CD4-positive, alpha-beta T cell treated with Interleukin-10 for 1 hour (primary cell): ENCODE results near the gene MAP1LC3A.

Experiments
- DNase-seq: peaks from one replicate; pipeline ENCODE4 v3.0.0-alpha.2; 2020

The MAP1LC3A gene

GRCh38 chr20:34578521-34578920, 20.0 kb downstream of the MAP1LC3A start:
- DNase-seq, result no peak

- DNase-seq, result no peak
Measured at GRCh38 chr20:34579191-34579978, 20.9 kb downstream of the MAP1LC3A start.

- DNase-seq, result peak; percentile 30
Measured at GRCh38 chr20:34579979-34580940, 21.7 kb downstream of the MAP1LC3A start.

- DNase-seq, result no peak
Measured at GRCh38 chr20:34581341-34582184, 23.0 kb downstream of the MAP1LC3A start.

DNA sequence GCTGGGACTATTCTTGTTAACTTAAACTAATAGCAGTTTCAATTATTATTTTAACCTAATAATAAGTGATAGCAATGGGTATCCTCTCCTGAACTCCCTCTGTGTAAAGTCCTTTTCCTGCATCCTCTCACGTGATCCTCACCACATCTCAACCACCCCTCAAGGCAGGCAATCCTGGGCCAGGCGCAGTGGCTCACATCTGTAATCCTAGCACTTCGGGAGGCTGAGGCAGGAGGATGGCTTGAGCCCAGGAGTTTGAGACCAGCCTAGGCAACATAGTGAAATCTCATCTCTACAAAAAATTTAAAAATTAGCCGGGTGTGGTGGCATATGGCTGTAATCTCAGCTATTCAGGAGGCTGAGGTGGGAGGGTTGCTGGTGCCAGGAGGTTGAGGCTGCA, 23.7 kb downstream of the MAP1LC3A start:
- no peak for DNase-seq

- no peak for DNase-seq
Measured at GRCh38 chr20:34582911-34583310, 24.4 kb downstream of the MAP1LC3A start.

DNA sequence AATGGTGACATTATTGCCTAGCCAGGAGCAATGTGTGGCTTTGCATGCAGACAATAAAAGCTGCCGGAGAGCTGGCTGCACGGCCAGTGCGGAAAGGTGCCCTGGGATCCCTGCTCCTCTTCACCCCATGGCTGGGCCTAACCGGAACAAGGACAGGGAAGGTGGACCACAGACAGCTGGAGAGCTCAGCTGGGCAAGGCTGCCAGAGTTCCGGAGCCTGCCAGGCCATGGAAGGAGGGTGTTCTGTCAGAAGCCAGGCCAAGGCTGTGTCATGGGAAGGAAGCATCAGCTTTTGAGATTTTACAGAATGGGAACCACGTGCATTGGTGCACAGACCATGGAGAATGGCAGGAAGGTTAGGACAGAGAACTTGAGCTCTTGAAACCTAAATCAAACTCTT, 25.0 kb downstream of the MAP1LC3A start:
- DNase-seq, result no peak

DNA sequence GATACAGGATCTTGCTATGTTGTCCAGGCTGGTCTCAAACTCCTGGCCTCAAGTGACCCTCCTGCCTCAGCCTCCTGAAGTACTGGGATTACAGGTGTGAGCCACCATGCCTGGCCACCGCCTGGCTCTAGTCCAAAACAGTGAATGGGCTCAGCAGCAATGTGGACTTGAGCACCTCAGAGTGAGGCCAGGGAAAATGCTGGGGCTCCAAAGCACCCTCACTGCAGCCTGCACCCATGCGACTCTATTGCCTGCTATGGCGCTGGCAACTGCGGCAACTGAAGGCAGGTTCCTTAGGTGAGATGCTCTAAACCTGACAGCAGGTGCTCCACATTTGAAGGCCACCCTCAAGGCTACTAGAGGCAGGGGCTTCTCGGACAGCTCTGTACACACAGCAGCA, 26.5 kb downstream of the MAP1LC3A start:
- no peak for DNase-seq

GRCh38 chr20:34586488-34587163, 28.1 kb downstream of the MAP1LC3A start:
- no peak for DNase-seq

DNA sequence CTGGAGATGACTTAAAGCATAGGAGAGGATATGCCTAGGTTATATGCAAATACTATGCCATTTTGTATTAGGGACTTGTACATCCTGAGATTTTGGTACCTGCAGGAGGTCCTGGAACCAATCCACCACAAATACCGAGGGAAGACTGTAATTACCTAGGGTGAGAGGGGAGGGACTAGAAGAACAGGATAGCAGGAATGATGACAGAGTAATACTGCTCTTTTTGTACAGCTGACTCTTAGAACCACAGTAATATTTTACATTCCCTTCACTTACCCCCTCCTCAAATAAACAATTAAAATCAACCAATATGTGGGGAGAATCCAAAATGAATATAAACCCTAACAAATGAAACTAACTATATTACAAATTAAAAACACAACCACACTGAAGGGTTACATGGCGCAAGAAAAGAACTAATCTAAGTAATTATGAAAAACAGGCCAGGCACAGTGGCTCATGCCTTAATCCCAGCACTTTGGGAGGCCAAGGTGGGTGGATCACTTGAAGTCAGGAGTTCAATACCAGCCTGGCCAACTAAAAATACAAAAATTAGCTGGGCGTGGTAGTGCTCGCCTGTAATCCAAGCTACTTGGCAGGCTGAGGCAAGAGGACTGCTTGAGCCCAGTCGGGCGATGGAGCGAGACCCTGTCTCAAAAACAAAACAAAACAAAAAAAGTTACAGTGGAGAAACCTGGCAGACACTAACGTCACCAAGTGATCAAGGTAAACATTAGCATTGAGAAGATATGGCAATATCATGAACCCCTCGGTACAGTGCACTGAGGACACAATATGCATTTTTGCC, 37.1 kb downstream of the MAP1LC3A start:
- DNase-seq, result no peak

- DNase-seq, result no peak
Measured at GRCh38 chr20:34600892-34601653, 42.6 kb downstream of the MAP1LC3A start.

DNA sequence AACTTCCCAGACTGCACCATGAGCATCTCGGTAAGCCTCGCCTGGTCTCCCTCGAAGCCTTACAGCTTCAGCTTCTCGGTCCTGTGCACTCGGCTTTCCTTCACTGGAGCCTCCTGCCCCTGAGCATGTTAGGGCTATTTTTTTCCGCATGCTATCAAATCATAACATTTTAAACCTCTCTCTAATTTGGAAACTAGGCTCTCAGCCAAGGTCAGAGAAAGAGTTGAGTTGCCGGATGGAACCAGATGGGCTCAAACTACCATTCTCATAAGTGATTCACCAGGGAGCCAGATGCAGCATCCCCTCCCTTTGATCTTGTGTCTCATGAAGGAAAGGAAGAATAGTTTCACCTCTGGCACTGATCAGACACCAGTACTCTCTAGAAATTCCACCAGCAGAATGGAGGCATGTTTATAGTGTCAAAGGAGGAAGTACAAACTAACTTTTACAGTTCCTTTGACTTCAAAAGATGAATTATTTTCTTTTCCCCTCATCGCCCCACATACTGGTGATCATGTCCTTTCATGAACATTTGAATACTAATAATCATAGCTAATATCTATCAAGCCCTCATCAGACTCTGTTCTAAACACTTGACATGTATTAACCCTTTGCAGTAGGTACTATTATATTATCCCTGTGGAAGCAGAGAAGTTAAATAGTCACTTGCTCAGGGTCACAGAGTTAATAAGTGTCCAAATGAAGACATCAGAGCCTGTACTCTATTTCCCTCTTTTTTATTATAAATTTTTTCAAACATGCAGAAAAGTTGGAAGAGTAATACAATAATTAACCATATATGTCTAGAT, 46.7 kb downstream of the MAP1LC3A start:
- no peak for DNase-seq

DNA sequence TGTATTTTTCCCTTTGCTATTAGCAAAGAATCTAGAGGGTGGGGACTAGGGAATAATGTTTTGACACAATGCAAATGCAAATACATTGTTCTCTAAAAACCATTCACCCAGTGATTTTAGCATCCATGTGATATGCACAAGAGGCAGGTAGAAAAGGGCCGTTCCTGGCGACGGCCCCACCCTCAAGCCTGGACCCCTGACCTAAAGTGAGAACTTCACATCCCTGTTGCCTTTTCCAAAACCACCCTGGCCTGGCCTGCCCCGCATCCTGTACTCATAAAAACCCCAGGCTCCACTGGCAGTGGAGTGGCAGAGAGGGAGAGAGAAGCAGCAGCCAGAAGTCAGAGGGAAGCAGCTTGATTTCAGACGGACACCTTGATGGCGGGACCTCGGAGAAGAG, 48.5 kb downstream of the MAP1LC3A start:
- DNase-seq, result no peak
